Measurements from ENCODE around the gene PRR14.

Gene PRR14

GRCh38 chr16:30641378-30641982, 9.3 kb upstream of the PRR14 start:
- ChIA-PET CTCF (interaction anchor here (0.9 to 2.5 kb wide), 5 partner anchors 9 to 212 kb away, joined by 3 to 6 read pairs (median 4); partner anchors contain the start of genes DCTPP1 and PRR14), POLR2A (no interaction called here)
- no peak overlapping the region for H3K4me3 ChIP-seq (ENCODE audit: low read depth, low read length)
- DNase-seq (ENCODE audit: low read depth, low spot score), result no peak
- no peak for TF ChIP-seq CTCF (IDR thresholded peaks at IDR 0.05; ENCODE audit: insufficient read depth, low read length, missing control alignments)

GRCh38 chr16:30644334-30644830, 6.4 kb upstream of the PRR14 start:
- ChIA-PET CTCF (interaction anchor here (0.7 to 1.4 kb wide), 4 partner anchors 15 to 52 kb away, joined by 3 to 6 read pairs (median 4); no protein-coding TSS in a partner anchor), POLR2A (no interaction called here)
- no peak for DNase-seq (ENCODE audit: low read depth, low spot score)
- no peak overlapping the region for H3K4me3 ChIP-seq (ENCODE audit: low read depth, low read length)
- TF ChIP-seq CTCF (IDR thresholded peaks at IDR 0.05; ENCODE audit: insufficient read depth, low read length, missing control alignments), result no peak

- H3K4me3 ChIP-seq (ENCODE audit: low read depth, low read length), result no peak overlapping the region
- TF ChIP-seq CTCF (IDR thresholded peaks at IDR 0.05; ENCODE audit: insufficient read depth, low read length, missing control alignments), result no peak
- DNase-seq (ENCODE audit: low read depth, low spot score), result no peak
- ChIA-PET CTCF (interaction anchor here (1.0 to 2.4 kb wide), 3 partner anchors 8 to 17 kb away, joined by 3 to 8 read pairs (median 4); no protein-coding TSS in a partner anchor), POLR2A (interaction anchor here (1.1 kb wide), 1 partner anchor 13 kb away, joined by 3 read pairs; the partner anchor contains the start of gene FBRS)
Observed at GRCh38 chr16:30645727-30646126, 5.0 kb upstream of the PRR14 start.

- POLR2A ChIA-PET, result no interaction called here
- CTCF ChIA-PET, result interaction anchor here (1.0 to 2.4 kb wide), 2 partner anchors 9 to 237 kb away, joined by 3 to 8 read pairs; no protein-coding TSS in a partner anchor
- no peak for TF ChIP-seq CTCF (IDR thresholded peaks at IDR 0.05; ENCODE audit: insufficient read depth, low read length, missing control alignments)
- DNase-seq (ENCODE audit: low read depth, low spot score), result no peak
- H3K4me3 ChIP-seq (ENCODE audit: low read depth, low read length), result no peak overlapping the region
Observed at GRCh38 chr16:30647274-30647571, 3.5 kb upstream of the PRR14 start.

GRCh38 chr16:30649725-30650368, 913 bp upstream of the PRR14 start:
- TF ChIP-seq CTCF (IDR thresholded peaks at IDR 0.05; ENCODE audit: insufficient read depth, low read length, missing control alignments), result no peak
- DNase-seq (ENCODE audit: low read depth, low spot score), result no peak
- peak overlapping the region; percentile 50 for H3K4me3 ChIP-seq (ENCODE audit: low read depth, low read length)
- CTCF ChIA-PET, result interaction anchor here (1.1 to 2.1 kb wide), 8 partner anchors 8 to 213 kb away, joined by 3 to 12 read pairs (median 6); partner anchors contain the start of gene ZNF689
- POLR2A ChIA-PET, result interaction anchor here (0.6 to 2.0 kb wide), 4 partner anchors 10 to 78 kb away, joined by 3 to 14 read pairs (median 4); partner anchors contain the start of genes ZNF688 and ZNF785

All from AG04449 (cell line).